Measurements from ENCODE around the gene MGLL.

Gene MGLL

DNA sequence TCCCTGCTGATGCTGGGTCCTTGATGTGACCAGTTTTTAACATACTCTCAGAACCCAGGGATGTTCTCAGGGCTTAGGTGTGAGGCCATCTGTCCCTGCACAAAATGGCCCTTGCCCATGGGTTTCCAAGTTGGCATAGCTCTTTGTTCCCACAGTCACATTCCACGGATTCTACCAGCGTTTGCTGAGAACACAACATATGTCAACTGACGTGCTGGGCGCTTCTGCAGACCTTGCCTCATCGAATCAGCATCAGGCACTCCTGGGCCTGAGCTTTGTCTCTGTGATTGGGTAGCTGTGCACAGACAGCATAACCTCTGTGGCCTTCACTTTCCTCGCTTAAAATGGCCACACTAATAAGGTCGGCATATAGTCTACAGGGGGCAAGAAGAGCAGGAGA lies 69.0 kb downstream of the MGLL start:
- no peak for DNase-seq

DNA sequence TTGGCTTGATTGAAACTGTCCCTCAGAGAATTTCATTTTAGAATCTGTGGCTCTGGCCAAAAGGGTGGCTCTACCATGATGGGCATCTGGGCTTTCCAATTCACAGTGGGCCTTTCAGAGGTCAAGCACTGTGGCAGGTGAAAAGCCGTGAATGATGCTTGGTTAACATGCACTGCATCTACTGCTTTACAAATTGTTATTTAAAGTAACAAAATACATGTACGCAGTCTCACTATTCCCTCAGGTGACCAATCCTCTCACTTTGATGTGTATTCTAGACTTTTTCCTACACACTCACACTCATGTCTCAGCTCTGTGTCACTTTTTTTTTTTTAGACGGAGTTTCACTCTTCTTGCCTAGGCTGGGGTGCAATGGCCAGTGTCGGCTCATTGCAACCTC lies 70.5 kb downstream of the MGLL start:
- DNase-seq = no peak

DNA sequence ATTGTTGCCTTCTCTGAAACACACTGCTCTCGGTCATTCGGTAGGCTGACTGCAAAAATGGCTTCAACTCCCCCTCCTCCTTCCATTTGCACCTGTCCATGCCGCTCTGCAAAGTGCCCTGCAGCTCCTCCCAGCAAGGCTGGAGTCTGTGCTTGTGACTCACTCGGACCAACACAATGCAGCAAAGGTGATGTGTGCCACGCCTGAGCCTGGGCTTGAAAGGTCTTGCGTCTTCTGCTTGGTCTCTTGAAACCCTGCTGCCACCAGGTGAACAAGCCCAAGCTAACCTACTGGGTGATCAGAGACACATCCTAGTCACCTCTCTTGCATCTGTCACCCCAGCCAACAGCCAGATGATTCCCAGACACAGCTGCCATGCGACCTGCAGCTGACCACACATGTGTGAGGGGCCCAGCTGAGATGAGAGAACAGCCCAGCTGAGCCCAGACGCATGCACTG lies 71.1 kb downstream of the MGLL start:
- DNase-seq = no peak

GRCh38 chr3:127750226-127751031 lies 71.9 kb downstream of the MGLL start:
- no peak for DNase-seq

DNA sequence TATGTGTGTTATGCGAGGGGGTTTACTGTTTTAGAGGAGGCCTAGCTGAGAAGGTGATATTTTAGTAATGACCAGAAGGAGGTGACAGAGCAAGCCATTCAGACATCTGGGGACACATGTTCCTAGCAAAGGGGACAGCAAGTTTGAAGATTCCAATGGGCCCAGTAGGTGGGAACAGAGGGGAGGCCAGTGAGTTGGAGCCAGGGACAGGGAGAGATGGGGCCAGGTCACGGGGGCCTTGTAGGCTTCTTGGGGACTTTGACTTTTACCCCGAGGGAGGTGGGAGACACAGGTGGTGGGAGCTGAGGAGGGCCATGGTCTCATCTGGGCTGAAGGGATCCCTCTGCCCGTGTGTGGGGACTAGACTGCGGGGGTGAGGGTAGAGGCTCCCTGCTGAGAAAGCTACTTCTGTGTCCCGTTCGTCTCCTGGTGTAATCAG lies 72.5 kb downstream of the MGLL start:
- DNase-seq = no peak

DNA sequence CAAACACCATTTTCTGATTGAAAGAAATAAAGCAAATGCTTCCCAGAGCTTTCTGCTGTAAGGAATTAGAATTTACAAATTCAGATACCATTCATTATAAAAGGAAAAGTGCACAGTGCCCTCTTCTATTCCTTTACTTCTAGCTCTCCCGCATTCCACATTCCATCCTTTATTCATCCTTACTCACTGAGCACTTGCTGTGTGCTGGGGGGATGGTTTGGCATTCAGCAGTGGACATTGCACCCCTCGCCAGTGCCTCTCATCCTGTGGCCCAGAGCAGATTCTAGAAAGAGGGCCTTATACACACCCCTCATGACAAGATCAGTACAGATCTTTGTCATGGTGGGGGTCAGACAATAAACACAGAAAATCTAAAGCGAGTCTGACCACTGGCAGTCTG lies 73.0 kb downstream of the MGLL start:
- DNase-seq = no peak

- no peak for DNase-seq
Observed at GRCh38 chr3:127748754-127749327, 73.5 kb downstream of the MGLL start.

DNA sequence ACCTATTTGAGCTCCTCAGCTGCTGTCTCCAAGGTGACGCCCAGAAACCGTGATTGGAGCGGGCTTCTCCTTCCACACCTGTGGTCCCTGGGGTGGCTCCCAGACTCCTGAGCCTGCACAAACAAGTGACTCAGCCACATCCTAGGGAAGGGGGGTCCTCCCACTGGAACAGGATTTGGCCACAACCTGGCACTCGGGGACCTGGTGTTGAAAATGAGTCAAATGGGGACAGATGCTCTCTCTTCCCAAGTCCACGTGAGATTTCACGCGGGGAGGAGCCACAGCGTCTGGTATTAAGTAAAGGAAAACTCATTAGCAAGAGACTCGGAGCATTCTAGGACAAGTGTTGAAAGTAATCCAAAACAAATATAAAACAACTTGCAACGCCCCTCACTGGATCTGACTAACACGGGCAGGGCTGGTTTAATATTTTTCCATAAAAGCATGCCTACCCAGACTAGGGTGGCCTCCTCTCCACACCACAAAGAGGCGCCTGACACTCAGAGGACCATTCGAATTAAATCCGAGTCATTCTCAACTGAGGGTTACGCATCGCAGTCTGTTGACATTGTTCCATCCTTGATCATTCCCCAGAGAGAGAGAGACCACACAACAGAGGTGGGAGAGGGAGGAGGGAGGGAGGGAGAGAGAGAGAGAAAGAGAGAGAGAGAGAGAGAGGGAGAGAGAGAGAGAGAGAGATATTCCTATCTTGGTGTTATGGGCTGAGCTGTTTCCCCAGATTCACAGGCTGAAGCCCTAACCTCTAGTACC lies 74.4 kb downstream of the MGLL start:
- DNase-seq = no peak

DNA sequence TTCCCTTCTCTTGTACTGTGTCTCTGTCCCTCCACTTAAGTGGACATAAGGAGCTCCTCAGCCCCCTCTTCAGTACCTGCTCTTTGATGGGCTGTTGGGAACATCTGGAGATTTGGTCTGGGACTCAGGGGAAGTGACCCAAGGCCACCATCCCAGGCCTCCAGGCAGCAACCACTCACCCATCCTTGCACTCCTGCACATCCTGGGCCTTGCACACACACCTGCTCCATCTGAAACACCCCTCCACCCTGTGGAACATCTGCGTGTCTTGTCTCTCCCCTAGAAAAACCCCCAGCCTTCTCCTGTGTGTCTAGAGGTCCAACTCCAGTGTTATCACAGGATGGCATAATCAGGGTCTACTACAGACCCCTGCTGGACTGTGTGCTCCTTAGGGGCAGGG lies 75.2 kb downstream of the MGLL start:
- DNase-seq = no peak

GRCh38 chr3:127746400-127747057 lies 75.8 kb downstream of the MGLL start:
- DNase-seq = no peak

- no peak for DNase-seq
Observed at GRCh38 chr3:127745656-127746399, 76.5 kb downstream of the MGLL start.

- DNase-seq = no peak
Observed at GRCh38 chr3:127744875-127745274, 77.4 kb downstream of the MGLL start.

GRCh38 chr3:127744253-127744815 lies 78.0 kb downstream of the MGLL start:
- no peak for DNase-seq

- no peak for DNase-seq
Observed at GRCh38 chr3:127743351-127744252, 78.7 kb downstream of the MGLL start.

DNA sequence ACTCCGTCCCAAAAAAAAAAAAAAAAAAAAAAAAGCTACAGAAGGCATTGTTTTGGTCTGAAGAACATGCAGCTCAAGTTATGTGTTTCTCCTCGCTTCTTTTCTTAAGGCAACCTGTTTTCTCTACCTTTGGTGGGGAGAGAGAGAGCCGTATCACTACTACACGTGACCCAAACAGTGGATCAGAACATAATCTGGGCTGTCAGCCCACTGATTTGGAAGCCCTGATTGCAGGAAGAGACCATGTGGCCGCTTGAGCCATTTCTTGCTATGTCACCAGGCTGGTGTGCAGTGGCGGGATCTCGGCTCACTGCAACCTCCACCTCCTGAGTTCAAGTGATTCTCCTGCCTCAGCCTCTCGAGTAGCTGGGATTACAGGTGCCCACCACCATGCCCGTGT lies 79.7 kb downstream of the MGLL start:
- DNase-seq = no peak

- DNase-seq = no peak
Observed at GRCh38 chr3:127741690-127742089, 80.6 kb downstream of the MGLL start.

GRCh38 chr3:127741246-127741645 lies 81.1 kb downstream of the MGLL start:
- no peak for DNase-seq

DNA sequence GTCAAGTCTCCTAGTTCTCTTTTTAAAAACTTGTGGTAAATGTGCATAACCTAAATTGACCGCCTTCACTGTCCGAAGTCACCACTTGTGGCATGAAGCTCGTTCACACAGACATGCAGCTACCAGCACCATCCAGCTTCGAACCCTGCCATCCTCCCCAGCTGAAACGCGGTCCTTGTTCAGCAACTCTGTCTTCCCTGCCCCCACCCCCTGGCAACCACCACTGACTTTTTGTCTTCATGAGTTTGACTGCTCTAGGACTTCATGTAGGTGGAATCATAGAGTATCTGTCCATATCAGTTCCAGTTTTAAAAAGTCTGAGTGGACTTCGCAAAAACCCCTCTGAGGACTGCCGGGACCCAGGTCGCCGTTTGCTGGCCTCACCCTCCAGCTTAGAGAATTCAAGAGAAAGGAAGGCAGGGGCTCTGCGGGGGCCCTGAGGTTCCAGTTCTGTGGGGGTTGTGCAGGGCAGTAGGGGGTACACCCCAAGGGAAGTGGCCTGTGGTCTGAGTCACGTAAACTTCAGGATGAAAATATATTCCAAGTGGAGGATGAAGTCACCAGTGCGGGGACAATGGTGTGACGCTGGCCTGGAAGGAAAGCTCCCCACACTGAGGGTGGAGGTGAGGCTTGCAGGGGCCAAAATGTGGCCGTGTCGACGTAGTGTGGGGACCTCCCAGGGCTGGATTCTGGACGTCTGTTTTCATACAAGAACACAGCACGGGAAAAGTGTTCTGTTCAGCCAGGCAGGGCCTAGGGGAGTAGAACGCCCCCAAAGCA lies 82.0 kb downstream of the MGLL start:
- DNase-seq = no peak

DNA sequence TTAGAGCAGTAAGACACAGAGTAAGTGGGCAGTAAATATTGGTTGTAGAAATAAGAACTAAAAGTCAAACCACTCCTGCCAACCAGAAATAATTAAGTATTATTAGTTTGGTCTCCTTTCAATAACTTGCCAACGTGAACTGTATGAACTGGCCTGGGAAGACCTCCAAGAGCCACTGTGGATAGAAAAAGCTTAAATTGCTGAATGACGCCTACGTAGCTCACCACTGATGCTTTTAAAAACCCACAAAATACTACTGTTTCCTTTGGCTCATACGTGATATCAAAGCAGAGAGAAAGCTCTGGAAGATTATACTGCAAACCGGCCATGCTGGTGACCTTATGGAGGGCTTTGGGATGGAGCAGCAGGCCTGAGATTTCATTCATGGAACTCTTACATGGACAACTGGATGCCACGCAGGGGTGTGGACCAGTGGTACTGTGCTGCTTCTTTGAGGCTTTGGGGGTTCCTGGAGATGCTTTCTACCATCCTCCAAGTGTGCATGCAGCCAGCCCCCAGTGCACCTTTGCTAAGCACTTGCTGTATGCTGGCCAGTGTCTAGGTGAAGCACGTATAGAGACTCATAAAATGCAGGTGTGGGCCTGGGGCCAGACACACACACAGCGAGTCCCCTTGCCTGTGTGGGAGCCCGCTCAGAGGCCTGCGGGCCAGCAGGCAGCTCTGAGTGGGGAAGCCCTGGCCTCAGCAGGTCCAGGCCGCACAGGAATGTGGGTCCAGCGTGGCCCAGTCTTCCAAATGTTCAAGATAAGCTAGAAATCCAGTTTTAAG lies 82.8 kb downstream of the MGLL start:
- no peak for DNase-seq
